Stomach (tissue), 4 donors: ENCODE data around the gene TP53AIP1.

Experiments used
- CTCF ChIP-seq, 7 experiments: fragments of 450-650 bp in 4 of 7; fragments of 200-600 bp in 3 of 7; sonication (generic) in 3 of 7; IDR thresholded peaks; one replicate each; pipeline ENCODE4 v1.5.1; 2016 to 2019; ENCODE audit warnings: antibody characterized with exemption in 7 of 7, control low read depth in 2 of 7, mild to moderate bottlenecking in 1 of 7
- POLR2A ChIP-seq, 4 donors: fragments of 450-650 bp; IDR thresholded peaks; one replicate each; pipeline ENCODE4 v1.6.1; 2016; ENCODE audit warnings: antibody characterized with exemption in 4 of 4, control low read depth in 2 of 4, mild to moderate bottlenecking in 1 of 4, moderate library complexity in 1 of 4
- POLR2AphosphoS5 ChIP-seq, 3 donors: sonication (generic); formaldehyde crosslinking; IDR thresholded peaks; one replicate each; pipeline ENCODE4 v1.6.1; 2016; ENCODE audit warnings: antibody characterized with exemption in 3 of 3

- TF ChIP-seq POLR2A (IDR thresholded peaks at IDR 0.05) (no peak), CTCF (IDR thresholded peaks at IDR 0.05) (no peak), POLR2AphosphoS5 (IDR thresholded peaks at IDR 0.05) (no peak)
Measured at GRCh38 chr11:128962896-128963295, 20.2 kb upstream of the TP53AIP1 start.
